ENCODE results near the gene SSTR3.

GRCh38 chr22:37258753-37259401, 46.6 kb upstream of the SSTR3 start:
- TF ChIP-seq, protein P1, sequence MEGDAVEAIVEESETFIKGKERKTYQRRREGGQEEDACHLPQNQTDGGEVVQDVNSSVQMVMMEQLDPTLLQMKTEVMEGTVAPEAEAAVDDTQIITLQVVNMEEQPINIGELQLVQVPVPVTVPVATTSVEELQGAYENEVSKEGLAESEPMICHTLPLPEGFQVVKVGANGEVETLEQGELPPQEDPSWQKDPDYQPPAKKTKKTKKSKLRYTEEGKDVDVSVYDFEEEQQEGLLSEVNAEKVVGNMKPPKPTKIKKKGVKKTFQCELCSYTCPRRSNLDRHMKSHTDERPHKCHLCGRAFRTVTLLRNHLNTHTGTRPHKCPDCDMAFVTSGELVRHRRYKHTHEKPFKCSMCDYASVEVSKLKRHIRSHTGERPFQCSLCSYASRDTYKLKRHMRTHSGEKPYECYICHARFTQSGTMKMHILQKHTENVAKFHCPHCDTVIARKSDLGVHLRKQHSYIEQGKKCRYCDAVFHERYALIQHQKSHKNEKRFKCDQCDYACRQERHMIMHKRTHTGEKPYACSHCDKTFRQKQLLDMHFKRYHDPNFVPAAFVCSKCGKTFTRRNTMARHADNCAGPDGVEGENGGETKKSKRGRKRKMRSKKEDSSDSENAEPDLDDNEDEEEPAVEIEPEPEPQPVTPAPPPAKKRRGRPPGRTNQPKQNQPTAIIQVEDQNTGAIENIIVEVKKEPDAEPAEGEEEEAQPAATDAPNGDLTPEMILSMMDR (conservative IDR thresholded peaks at IDR 0.05; ENCODE audit: low read depth, low read length): no peak
- no peak for TF ChIP-seq EZH2 (IDR thresholded peaks at IDR 0.05; ENCODE audit: borderline replicate concordance, low read depth, low read length, poor library complexity, severe bottlenecking)
